Measurements from ENCODE around the gene BIVM.

BIVM gene

GRCh38 chr13:102817907-102818306 is 19.0 kb downstream of the BIVM start:
- TF ChIP-seq CTCF (IDR thresholded peaks at IDR 0.05; ENCODE audit: extremely low read depth, missing control alignments) = no peak
- no peak for DNase-seq (ENCODE audit: low spot score)

GRCh38 chr13:102825400-102825799 is 26.5 kb downstream of the BIVM start:
- no peak for DNase-seq (ENCODE audit: low spot score)
- TF ChIP-seq CTCF (IDR thresholded peaks at IDR 0.05; ENCODE audit: extremely low read depth, missing control alignments) = no peak

DNA sequence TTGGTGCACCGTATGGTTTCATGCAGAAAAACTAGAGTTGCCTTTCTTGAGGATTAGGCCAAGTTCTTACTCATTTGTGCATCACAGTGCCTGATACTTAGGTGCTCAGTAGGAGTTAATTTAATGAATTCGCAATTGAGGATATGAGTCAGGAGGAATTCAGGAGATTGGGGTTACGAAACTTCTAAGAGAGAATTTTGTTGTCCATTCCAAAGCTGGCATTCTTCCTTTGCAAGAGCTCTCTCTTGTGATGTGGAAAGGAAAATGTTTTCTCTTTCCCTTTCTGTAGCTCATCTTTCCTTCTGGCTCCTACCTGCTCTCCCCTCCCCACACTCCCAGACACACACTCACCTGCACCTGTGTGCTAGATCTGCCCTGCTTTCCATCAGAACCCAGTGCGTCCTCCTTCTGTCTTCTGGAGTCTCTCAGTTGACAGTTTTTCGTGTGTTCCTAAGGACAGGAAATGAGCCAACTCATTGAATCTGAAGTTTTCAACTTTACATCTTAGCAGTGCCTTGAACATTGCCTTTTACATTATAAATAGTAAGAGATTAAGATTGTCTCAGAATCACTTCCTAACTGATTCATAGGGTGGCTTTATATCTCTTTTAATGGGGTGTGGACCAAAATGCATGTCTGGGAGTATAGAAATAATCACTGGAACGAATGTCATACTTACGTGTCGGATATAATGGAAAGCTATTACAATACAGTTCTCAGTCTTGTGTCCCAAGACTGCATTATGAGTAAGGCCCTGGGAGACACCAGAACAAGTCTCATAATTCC is 27.2 kb downstream of the BIVM start:
- no peak for TF ChIP-seq CTCF (IDR thresholded peaks at IDR 0.05; ENCODE audit: extremely low read depth, missing control alignments)
- no peak for DNase-seq (ENCODE audit: low spot score)

- no peak for TF ChIP-seq CTCF (IDR thresholded peaks at IDR 0.05; ENCODE audit: extremely low read depth, missing control alignments)
- no peak for DNase-seq (ENCODE audit: low spot score)
These were observed 31.7 kb downstream of the BIVM start for GRCh38 chr13:102830646-102831045.

- no peak for TF ChIP-seq CTCF (IDR thresholded peaks at IDR 0.05; ENCODE audit: extremely low read depth, missing control alignments)
- DNase-seq (ENCODE audit: low spot score) = no peak
These were observed 37.6 kb downstream of the BIVM start for GRCh38 chr13:102836471-102836870.

- no peak for TF ChIP-seq CTCF (IDR thresholded peaks at IDR 0.05; ENCODE audit: extremely low read depth, missing control alignments)
- DNase-seq (ENCODE audit: low spot score) = no peak
These were observed 39.4 kb downstream of the BIVM start for GRCh38 chr13:102838273-102838672.

DNA sequence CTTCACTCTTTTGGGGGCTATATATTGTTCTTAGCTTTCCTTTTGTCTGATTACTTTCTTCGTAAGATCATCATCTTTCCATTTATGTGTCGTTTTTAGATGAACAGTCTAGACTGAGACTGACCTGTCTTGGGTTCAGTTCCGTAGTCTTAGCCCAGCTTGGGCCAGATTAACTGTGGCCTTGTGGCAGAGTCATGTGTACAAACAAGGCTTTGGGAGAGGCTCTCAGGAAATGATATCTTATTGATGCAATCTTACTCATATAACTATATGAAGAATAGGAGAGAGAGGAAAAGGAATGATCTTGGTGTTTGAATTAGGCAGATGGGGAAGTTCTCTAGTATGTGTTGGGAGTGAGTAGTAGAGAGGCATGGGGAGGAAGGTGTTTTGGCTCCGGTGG is 40.1 kb downstream of the BIVM start:
- DNase-seq (ENCODE audit: low spot score) = no peak
- no peak for TF ChIP-seq CTCF (IDR thresholded peaks at IDR 0.05; ENCODE audit: extremely low read depth, missing control alignments)
